HG03103 (cell line): Measurements from ENCODE around the gene ETV7.
A peak's percentile ranks its signal among the peaks of the same experiment; 100 is the strongest.
"Not testable (repeated sequence)": the region's sequence is repeated elsewhere in the genome, so short reads cannot be mapped to it uniquely, and the experiment has no call there.

Source experiments
- ATAC-seq: cut with Tn5 transposase; IDR thresholded peaks from one replicate; pipeline ENCODE4 v1.9.1; 2021; ENCODE audit warnings: low read depth; ENCODE audit not compliant: unreplicated experiment

The ETV7 gene

DNA sequence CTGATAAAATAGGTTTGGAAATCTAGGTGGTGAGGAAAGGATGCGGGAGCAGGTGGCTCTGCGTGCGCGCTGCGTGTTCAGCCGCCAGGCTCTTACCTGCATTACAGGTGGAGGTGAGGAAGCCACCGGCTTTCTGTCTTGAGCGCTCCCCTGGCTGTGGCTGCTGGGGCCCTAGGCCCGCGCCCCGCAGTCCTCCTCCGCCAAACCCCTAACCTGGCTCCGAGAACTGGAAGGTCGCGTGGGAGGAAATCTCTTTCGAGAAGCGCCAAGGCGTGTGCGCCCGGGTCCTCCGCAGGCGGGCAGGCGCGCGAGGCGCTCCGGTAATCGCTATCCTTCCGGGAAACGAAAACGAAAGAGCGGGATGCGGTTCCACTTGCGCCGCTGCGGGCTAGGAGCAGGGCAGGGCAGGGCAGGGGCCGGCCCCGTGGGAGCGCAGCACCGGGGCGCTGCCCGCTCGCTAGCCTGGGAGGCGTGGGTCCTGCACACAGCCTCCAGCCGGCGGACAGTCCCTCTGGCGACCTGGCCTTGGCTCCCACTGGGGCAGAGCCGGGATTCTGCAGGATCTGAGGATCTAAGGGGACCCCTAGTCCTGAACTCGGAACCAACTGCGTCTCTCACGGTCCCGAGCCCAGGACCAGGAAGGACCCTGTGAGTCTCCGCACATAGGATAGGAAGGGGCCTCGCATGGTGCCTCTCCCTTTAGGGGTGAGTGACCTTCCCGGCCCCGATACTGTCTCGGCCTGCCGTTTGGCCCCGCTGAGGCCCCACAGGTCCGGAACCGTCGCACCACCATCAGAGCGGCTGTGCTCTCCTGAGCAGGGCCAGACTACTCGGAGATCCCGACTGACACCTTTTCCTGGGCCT is at the start of gene ETV7:
ETV7 (minus strand) TSS at position 230 of the 864 bp plus-strand sequence; CDS start at position 102, 128 bp downstream.
- ATAC-seq = no peak

DNA sequence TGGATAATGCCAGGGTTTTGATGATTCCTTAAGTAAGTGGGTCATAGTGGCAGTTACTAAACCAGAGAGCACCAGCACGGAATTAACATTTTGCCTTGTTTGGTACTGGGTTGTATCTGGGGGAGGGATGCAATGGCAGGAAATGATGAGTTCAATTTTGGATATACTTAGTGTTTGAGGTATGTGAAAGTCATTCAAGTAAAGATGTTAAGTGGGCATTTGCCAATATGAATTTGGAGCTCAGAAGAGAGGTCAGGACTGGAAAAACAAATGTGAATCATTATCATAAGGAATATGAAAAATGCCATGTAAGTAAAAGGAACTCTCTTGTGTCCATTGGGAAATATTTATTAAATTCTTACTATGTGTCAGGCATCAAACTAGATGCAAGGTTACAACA is 49.0 kb upstream of the ETV7 start:
- no peak for ATAC-seq

DNA sequence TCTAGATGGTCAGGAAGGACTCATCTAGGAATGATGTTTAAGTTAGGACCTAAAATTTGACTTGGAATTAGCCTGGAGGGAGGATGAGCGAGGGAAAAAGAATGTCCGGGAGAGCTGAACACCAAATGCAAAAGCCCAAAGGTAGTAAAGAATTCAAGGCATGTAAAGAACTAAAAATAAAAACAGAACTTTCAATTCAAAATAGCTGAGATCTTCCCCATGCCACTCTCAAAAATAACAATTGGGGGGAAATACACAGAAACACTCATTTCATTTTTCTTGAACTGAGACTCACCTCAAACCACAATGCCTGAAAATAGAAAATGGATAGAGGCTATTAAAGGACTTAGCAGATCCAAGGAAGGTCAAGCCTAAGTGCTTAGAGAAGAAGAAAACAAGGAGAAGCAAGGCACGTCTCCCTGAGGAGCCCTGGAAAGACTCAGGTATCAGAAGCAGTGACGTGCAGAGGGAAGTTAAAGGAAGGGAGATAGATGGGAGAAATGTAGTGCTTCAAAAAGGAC is 44.7 kb upstream of the ETV7 start:
- ATAC-seq = no peak

DNA sequence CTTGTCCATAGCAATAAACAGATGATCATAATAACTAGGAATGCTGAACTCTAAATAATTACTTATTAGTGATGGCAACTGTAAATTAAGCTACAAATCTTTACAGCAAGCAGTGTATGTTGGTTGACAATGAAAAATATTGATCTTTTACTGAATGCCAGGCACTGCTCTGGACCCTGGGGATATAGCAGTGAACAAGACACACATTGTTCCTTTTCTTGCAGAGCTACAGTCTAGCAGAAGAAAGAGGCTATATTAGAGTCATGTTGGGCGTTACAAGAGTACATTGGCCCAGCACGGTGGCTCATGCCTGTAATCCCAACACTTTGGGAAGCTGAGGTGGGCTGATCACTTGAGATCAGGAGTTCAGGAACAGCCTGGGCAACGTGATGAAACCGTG is 43.7 kb upstream of the ETV7 start:
- no peak for ATAC-seq

DNA sequence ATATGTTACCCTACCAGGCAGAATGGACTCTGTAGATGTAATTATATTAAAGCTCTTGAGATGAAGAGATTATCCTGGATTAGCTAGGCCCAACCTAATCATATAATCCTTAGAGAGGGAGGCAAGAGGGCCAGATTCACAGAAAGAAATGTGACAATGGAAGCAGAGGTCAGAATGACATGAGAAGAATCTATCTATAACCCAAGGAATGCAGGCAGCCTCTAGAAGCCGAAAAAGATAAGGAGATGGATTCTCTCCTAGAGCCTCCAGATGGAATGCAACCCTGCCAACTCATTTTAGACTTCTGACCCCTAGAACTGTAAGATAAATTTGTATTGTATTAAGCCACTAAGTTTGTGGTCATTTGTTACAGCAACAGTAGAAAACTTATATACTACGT is 42.9 kb upstream of the ETV7 start:
- no peak for ATAC-seq

DNA sequence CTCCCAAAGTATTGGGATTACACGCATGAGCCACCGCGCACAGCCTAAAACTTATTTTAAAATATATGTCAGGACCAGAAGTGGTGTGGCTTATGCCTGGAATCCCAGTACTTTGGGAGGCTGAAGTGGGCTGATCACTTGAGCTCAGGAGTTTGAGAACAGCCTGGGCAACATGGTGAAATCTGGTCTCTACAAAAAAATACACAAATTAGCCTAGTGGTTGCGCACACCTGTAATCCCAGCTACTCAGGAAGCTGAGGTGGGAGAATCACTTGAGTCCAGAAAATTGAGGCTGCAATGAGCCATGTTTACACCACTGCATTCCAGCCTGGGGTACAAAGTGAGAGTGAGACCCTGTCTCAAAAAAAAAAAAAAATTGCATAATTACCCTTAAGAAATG is 41.4 kb upstream of the ETV7 start:
- ATAC-seq = no peak

DNA sequence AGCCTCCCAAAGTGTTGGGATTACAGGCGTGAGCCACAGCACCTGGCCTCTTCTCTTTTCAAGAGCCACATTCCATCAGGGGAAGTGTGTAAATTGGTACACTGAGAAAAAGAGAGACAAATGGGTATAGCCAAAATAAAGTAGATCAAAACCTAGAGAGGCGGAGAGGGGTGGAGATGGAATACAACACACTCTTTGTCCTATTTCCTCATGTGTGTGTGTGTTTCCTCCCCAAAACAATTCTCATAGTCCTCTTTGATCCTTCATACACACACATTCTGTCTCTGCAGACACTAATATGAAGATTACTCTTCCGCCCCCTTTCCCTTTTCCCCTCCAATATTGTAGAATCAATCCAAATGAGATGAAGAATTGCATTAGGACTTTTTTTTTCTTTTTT is 39.2 kb upstream of the ETV7 start:
- ATAC-seq = no peak

DNA sequence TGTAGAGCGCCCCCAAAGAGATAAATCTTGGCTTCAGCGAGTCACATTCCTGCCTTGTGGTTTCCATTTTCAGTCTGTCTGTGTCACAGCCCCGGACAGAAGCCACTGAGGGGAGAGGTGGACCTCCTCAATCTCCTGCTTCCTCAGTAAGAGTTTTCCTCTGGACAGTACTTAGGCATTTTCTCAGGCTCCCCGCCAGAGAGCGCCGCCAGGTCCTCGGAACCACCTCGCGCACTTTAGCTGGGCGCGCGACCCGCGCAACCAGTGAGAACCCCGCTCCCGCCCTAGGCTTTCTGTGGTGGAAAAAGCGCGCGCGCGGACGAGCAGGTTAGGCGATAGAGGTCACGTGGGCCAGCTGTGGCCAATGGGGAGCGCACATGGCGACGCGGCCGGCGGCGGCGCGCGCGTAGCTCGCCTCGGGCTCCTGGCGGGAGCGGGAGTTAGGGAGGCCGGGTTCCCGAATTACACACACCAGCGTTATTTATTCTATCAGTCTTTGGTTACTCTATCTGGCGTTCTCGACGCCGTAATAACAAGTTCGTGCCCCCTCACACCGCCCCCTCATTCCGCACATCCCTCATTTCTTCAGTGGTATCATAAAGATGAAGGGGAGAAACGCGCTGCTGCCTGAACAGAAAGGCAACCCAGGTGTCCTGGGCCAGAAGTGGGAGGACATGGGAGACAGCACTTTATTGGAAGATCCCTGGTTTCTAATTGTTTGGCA is 35.8 kb upstream of the ETV7 start:
- peak; percentile 87 for ATAC-seq

DNA sequence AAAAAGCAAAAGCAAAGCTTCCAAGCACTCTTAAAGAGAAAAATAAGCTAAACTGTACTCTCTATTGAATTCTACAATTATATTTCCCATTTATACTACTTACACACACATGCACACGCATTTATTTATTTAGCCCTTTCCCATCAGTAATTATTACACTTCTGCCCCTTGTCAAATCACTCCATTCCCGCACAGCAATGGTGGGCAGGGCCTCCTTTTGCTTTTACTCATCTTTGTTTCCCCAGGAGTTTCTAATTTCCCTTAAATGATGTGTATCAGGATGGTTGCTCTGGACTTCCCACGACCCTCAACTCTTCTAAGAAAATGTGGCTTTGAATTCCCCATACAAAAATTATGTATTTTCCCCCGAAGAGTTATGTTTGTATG is 35.2 kb upstream of the ETV7 start:
- no peak for ATAC-seq

DNA sequence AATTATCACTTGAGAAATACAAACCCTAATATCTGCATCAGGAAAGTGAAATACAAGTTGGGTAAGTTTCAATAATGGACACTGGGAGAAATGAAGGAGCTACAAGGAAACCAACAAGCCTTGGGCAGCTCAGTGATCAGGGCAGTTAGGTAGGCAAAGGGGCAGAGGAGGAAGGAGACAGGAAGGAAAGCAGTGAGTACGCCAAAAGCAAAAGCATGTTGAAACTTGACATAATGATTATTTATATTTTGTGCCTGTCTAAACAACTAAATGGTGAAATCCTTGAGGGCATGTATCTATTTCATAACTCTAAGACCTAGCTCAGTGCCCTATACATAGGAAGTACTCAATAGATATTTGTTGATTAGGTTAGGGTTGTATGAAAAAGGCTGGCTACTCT is 31.8 kb upstream of the ETV7 start:
- ATAC-seq = no peak

DNA sequence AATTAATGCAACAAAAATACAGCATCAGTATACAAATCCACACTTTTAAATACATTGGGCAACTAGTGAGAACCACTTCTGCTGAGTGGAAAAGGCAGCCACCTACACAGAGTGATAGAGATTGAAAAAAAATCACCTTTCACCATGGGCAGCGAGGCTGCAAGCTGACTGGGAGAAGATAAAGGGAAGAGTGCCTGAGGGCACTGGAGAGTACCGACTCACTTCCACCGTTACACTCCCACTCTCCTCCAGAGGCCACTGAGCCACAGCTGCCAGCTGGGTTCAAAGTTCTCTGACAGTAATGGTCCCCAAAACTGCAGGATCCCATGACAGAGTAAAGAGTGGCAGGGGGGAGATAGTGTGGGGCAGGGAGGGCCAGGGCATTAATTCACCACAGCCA is 31.1 kb upstream of the ETV7 start:
- no peak for ATAC-seq

DNA sequence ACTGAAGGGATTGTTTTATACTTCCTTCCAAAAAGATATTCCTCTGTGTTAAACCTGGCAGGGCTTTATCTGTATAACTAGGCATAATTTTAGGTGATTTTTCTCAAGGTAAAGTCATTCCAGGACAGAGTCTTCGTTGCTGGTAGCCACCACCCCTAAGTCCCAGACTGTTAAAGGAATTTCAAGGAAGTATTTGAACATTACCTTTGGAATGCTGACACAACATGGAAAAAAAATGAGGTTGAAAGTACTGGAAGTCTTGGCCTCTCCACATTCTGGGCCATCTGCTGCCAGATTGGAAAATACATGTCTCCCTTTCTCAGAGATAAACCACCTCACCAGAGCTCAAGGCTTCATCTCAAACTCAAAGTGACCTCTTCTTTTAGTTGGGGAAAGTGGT is 27.0 kb upstream of the ETV7 start:
- no peak for ATAC-seq

DNA sequence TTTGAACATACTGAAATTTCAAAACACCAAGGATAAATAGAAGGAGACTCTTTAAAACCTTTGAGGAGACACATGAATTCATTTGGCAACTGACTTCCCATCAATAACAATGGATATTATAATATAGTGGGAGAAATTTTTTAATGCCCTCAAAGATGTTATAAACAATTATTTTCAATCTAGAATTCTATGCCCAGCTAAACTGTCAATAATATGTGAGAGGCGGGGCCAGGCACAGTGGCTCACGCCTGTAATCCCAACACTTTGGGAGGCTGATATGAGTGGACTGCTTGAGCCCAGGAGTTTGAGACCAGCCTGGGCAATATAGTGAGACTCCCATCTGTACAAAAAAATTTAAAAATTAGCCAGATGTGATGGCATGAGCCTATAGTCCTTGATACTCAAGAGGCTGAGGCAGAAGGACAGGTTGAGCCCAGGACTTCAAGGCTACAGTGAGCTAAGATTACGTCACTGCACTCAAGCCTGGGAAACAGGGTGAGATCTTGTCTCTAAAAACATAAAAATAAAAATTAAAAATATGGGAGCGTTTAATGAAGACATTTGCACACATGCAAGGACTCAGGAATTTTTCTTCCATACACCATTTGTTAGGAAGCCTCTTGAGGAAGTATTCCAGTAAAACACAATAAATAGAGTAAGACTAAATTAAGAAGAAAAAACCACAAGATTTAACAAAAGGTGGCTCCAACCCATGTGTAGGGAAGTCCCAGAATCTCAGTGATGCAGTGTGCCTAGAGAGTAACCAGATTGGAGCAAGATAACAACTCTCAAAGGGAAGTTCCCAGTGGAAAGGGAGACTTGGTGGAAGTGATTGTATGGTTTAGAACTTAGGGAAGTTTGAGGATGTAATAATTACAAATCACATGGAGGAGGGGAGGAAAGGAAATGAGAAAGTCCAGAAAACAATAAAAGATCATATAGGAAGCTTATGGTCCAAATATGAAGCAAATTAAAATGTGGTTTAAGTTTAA is 26.3 kb upstream of the ETV7 start:
- no peak for ATAC-seq

DNA sequence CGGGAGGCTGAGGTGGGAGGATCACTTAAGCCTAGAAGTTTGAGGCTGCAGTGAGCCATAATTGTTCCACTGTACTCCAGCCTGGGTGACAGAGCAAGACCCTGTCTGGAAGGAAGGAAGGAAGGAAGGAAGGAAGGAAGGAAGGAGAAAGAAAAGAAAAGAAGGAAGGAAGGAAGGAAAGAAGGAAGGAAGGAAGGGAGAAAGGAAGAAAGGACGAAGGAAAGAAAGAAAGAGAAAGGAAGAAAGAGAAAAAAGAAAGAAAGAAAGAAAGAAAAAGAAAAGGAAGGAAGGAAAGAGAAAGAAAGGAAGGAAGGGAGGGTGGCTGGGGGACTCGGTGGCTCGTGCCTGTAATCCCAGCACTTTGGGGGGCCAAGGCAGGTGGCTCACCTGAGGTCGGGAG is 22.2 kb upstream of the ETV7 start:
- ATAC-seq = not testable (repeated sequence)

DNA sequence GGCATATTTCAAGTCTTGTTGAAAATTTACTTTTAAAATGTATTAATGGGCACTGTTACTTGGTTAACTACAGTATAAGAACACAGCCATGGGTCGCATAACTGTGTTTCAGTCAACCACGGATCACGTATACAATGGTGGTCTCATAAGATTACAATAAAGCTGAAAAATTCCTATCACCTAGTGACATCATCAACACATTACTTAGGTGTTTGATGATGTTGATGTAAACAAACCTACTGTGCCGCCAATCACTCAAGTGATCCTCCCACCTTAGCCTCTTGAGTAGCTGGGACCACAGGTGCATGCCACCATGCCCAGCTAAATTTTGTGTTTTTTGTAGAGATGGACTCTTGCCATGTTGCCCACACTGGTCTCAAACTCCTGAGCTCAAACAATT is 16.7 kb upstream of the ETV7 start:
- no peak for ATAC-seq

DNA sequence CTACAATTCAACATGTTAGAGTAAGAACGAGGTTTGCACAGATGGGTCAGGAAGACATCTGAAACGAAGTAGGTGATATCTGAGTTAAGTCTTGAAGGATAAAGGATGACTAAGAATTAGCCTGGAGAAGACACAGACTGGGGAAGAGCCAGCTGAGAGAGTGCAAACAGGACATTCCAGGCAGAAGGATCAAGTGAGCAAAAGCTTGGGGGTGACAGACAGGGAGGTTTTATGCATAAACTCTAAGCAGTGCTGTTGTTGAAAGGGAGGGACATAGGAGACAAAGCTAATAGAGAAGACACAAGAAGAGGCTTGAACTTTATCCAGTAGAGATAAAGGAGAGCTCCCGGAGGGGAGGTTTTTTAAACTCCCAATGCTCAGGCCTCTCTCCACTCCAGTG is 15.0 kb upstream of the ETV7 start:
- ATAC-seq = no peak

DNA sequence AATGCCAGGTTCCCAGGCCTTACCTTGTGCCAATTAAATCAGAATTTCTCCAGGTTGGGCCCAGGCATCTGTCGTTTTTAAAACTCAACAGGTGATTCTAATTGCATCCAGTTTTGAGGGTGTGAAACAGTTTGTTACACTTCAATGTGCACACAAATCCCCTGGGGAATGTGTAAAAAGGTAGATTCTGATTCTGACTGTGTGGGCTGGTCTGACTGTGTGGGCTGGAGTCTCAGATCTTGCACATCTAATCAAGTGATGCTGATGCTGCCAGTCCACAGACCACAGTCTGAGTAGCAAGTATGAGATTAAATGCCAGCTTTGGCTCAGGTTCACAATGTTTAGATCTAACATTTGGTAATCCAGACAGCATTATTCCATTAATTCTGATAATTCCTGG is 12.5 kb upstream of the ETV7 start:
- no peak for ATAC-seq

DNA sequence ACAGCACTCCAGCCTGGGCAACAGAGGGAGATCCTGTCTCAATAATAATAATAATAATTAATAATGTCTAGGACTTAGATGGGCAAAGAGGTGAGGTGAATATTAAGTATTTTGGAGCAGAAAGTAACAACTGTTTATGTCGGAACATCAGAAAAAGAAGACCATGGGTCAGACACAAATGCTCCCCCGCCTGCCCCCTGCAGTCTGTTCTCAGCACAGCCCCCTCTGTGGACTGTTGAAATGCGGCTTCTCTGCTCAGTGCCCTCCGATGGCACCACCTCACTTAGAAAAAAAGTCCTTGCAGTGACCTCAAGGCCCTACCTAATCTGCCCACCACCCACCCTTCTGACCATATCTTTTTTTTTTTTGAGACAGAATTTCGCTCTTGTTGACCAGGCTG is 5.2 kb upstream of the ETV7 start:
- ATAC-seq = no peak

DNA sequence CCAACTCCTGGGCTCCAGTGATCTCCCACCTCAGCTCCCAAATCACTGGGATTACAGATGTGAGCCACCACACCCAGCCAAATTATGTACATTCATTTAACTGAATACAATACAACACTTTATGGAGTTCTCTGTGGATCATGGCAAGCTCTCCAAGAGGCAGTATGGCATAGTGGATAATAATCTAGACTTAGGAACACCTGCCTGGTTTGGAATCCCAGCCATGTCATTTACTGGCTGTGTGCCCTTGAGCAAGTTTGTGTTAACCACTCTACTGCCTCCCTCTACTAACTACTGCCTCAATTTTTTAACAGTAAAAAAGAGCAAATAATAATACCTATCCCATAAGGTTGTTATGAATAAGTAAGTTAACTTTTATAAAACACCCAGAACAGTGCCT is 1.9 kb upstream of the ETV7 start:
- no peak for ATAC-seq

DNA sequence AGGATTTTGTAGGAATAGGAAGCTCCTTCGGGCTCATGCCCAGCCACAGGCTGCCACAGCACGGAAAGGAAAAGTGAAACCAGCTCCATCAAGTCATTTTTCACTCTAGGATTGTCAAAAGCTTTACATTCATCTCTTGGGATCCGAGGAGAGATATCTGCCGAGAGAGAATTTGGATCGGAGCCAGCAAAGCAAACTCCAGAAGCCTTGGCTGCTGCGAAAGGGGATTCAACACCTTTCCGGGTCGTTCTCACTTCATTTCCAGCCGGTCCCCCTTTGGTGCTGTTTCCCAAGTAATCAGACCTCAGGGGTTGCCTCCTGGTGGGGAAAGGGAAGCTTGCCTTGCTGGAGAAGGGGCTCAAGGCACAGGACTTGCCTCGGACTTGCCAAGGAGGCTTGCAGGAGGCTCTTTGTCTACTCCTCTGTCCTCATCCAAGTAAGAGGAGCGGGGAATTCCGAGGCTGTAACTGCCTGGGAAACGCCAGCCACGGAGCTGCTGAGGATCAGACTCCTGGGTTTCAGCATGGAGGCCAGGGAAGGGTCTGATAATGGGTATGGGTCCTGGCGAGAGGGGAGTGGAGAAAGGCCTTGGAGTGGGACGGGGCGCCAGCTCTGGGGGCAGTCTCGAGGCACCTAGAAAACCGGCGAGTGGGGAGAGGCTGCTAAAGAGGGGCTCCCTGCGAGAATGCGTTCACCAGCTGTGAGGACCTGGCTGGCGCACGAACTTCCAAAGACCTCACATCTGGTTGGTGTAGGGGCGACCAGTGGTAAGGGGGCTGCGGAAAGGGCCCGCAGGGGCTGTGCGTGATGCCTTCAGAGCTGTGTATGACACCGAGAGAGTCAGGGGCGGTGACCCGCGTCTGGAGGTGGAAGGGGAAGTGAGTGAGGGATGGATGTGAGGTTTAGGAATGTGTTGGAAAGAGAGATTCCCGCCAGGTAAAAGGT is 702 bp downstream of the ETV7 start:
- ATAC-seq = no peak
